GM19035 (cell line): ENCODE measurements around the gene FAM174B.

Source experiments
- ATAC-seq: cut with Tn5 transposase; IDR thresholded peaks from one replicate; pipeline ENCODE4 v1.9.1; 2021; ENCODE audit not compliant: unreplicated experiment

FAM174B gene

GRCh38 chr15:92602267-92602593 lies 53.3 kb downstream of the FAM174B start:
- no peak for ATAC-seq

DNA sequence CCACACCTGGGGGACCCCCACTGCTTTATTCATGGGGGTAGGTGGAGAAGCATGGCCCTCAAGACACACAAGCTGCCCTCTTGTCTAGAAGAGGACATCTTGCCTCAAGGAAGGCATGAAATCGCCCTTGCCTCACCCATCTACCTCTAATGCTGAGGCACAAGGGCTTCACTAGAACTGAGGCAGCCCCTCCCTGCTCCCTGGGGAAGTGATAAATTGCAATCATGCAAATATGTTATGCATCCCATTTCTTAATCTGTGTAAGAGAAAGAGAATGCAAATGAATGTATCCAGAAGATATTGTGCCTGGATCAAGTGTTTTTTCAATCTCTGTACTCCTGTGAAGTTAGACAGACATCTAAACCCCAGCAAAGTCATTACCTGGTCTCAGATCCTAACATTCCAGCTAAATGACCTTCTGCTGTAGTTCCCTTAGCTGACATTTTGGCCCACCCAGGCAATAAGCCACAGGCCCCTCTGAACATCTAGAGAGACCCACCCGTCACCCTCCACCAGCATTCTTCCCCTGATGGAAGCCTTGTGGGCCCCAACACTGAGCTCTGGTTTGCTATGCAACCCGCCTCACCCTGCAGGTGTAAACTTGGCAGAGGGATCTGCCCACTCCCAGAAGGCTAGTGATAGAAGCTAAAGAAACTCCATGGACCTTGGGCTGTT lies 53.8 kb downstream of the FAM174B start:
- ATAC-seq: no peak

DNA sequence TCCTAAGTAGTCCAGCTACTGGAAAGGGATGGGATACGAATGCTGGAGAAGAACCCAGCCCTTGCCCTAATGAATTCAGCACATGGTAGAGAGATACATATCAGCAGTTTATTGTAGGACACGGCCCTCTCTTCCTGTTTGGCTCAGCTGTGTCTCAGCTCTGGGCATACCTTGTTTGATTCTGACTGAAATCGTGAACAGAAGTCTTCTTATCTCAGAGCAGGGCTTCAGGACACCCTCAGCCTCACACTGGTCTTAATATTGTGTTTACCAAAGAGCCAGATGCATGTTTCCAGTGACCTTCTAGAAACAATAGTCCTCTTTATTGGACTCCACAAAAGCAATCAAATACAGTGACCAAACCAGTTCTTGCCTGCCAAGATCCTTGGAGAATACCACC lies 54.7 kb downstream of the FAM174B start:
- no peak for ATAC-seq

GRCh38 chr15:92599394-92599970 lies 56.1 kb downstream of the FAM174B start:
- no peak for ATAC-seq

GRCh38 chr15:92597548-92597947 lies 58.0 kb downstream of the FAM174B start:
- no peak for ATAC-seq

- ATAC-seq: no peak
Measured at GRCh38 chr15:92596623-92597022, 59.0 kb downstream of the FAM174B start.

DNA sequence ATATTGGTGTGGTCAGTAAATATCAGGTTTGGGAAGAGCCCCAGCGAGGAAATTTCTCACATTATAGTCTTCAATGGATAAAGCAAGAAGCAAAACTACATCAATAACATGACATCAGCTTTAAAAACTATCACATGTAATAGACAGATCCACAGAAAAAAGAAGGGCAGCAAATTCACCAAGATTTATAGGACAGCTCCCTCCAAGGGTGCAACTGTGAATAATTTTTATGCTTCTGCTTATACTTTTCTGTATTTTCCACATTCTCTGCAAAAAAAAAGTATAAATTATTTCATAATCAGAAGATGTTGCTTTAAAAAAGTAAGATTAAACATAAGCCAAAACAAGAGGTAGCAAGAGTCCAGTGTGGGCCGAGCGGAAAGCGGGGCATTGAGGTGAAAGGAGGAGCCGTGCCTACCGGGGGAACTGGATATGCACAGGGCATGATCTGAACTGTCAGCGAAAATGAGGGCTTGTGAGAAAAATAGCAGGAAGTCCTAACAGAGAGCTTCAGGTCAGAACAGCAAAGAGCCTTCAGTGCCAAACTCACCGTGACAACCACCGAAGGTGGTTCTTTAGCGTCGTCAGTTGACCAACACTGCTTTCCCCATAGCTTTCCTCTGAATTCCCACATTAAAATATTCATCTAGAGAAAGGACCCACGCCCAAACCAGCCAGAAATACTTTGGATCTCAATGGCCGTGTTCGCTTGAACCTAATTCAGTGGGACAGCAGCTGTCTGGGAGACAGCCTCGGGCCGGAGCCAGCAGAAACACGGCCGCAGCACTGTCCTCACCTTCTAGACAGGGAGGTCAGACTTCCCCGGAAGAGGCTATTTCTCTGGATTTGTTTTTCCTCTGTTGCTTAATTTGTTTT lies 59.8 kb downstream of the FAM174B start:
- no peak for ATAC-seq

DNA sequence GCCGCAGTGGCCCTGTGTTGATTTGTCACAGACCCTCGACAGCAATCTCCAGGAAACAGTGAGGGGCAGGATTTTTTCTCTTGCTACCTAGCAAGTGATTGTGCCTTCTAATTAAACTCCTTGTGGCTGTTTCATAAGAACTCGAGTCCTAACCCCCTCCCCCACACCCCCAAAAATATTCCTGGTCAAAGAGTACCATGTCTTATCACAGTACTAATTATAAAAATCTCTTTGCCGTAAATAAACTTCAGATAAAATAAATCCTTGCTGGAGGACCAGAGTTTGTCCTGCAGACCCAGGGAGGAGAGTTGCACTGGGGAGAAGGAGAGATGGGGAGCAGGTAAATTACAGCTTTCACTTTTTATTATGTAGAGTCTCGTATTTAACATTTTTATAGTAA lies 64.3 kb downstream of the FAM174B start:
- no peak for ATAC-seq

DNA sequence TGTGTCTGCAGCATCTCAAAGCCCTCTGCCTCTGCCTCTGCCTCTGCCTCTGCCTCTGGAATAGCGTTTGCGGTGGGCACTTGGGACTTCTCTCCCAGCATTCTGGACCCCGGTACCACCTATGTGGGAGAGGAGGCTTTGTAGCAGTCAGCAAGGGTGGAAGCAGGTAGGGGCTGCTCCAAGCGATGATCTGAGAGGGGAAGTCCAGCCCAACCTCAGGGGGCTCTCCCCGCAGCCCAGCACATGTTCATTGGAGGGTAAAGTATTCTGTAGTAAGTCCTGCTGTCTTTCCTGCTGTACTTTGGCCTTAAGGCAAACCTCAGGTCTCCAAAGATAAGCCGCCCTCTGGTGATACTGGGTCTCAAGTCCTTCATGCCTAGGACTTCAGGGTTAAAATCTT lies 68.6 kb downstream of the FAM174B start:
- no peak for ATAC-seq

DNA sequence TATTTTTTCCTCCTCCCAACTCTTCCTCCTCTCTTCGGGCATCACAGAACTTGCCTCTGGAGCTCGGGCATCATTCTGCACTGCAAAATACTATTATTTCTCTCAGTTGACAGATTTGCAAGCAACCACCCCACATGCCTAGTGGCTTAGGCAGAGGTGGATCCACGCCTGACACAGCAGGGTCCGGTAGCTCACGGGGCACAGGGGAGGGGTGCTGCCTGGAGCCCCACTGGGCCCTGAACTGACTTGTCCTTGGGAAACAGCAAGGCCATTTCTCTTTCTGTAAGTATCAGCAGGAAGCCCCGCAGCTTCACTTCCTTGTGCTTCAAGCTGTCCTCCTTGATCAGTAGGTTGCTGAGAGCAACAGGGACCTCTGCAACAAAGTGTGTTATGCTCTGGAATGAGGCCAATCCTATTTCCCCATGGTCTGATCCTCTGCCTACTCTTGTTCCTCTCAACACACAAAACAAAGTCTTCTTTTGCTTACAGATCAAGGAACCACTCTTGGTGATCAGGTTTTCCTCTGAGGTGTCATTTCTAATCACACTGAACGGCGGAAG lies 69.1 kb downstream of the FAM174B start:
- no peak for ATAC-seq

DNA sequence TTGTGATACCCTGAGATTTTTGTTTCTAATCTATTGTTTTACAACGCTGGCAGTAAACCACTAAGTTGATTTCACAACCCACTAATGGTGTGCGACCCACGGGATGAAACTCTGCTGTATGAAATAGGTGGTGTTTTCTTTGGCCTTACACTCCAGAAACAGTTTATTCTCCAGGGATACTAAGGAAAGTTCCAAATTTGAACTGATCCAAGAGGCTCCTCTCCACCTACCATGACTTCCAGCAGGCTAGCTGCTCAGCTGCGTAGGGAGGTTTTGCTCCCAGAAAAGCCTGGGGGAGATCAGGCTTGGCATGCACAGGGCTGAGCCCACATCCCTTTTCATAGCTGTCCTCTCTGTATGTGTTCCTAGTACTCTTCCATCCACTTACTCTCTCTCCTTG lies 71.5 kb downstream of the FAM174B start:
- ATAC-seq: no peak

- ATAC-seq: no peak
Measured at GRCh38 chr15:92583096-92584034, 72.2 kb downstream of the FAM174B start.

GRCh38 chr15:92582206-92582605 lies 73.4 kb downstream of the FAM174B start:
- no peak for ATAC-seq

DNA sequence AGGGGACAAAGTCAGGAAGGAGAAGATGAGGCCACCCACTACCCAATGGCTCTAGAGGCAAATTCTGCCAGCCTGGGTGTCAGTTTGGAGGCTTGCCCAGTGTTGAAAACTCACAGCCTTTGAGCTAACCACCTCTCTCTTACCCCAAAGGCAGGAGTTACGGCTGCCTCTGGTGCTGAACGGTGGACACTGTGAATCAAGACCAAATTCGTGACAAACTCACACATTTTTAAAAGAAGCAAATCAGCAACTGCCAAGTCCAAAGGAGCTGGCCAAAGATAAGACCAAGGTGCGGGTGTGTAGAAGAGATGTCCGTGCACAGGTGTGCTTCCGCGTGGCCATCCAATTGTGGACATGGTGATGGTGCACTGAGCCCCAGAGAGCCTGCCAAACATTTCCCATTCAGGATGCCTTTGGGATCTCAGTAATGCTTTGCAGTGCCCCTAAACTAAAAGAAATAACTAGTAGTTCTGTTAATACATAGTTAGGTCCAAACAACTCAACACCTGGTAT lies 74.6 kb downstream of the FAM174B start:
- no peak for ATAC-seq

- ATAC-seq: no peak
Measured at GRCh38 chr15:92580521-92580920, 75.1 kb downstream of the FAM174B start.

- no peak for ATAC-seq
Measured at GRCh38 chr15:92579931-92580470, 75.6 kb downstream of the FAM174B start.

DNA sequence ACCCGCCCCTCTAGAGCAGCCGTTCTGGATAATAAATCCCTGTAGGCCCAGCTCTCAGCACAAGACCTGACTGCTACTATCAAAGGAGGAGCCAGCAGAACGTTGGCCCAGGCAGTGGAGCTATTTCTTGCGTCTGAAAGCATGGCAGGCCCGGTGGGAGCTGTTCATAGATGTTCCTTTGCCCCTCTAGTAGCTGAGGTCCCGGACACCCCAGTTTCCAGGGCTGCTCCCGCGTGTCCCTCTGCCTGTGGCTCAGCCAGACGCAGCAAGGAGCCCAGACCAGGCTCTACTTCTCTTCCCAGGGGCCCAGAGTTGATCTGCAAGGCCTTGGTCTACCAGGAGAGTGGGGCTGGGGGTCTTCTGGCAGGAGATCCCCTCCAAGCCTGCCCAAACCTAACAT lies 76.1 kb downstream of the FAM174B start:
- ATAC-seq: no peak

DNA sequence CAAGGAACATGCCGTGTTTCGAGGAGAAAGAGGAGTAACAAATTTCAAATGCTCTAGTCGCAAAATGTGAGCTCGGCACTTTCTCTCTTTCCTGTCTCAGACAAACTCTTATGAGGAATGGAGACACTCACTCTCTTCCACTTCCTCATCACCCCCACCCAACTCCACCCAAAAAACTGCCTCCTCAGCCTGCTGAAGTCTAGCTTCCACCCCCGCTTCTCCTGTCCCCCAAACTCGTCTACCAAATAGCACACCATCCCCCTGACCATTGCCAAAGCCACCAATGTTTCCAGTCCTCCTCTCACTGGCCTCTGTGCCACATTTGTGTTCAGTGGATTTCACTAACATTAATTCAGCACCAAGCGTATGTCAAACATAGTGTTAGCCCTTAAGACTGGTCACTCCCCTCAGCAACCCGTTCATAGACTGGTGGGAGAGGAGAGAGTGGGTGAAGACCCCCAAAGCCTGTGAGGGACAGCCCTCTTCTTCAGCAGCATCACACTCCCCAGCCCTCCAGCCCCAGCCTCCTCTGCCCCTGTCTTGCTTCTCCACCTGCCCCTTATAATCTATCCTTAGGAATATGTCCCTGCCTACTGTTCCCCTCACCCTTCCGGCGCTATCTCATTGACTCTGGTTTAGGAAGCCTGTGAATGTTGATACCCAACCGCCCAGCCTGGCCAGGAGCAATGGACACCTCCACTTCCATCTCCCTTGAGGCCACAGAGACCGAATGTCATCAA lies 77.3 kb downstream of the FAM174B start:
- ATAC-seq: no peak

DNA sequence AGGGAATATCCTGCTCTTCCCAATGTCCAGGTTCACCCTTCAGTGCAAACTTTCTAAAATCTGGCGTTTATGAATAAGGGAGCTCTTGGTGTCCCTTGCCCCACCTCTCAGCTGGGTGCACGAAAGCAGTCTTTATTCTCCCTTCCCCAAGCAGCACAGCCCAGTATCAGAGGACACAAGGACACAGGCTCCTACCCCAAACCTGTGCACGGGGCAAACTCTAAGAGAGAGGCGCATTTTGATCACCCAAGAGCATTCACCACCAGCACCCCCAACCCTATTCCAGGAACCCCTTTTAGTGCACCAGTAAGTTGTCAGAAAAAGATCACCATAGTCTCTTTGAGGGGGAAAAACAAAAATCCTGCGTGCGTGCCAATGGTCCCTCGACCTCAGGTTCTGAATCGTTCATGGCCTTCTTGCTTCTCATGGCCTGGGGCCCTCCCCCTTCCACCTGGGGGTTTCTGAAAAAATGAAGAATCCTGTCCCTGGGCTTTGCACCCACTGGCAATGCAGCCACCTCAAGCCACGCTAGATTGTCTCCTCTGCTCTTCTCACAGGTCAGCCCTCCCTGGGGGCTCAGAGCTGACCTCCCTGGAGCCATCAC lies 78.9 kb downstream of the FAM174B start:
- no peak for ATAC-seq
